Loucy (cell line): Measurements from ENCODE around the gene HDGFL2.

Source experiments
- EZH2phosphoT487 ChIP-seq: fragments of 200-600 bp; IDR thresholded peaks from 2 replicates; pipeline ENCODE4 v1.6.1; 2018; ENCODE audit warnings: antibody characterized with exemption, mild to moderate bottlenecking, moderate library complexity, borderline replicate concordance
- TF ChIP-seq, protein P1 (sequence below): fragments of 200-600 bp; sonication (generic); conservative IDR thresholded peaks from 2 replicates; pipeline ENCODE4 v1.5.1; 2014; ENCODE audit warnings: mild to moderate bottlenecking, antibody characterized with exemption, low read length

GRCh38 chr19:4506449-4507149 lies 34.5 kb downstream of the HDGFL2 start:
- TF ChIP-seq, protein P1, sequence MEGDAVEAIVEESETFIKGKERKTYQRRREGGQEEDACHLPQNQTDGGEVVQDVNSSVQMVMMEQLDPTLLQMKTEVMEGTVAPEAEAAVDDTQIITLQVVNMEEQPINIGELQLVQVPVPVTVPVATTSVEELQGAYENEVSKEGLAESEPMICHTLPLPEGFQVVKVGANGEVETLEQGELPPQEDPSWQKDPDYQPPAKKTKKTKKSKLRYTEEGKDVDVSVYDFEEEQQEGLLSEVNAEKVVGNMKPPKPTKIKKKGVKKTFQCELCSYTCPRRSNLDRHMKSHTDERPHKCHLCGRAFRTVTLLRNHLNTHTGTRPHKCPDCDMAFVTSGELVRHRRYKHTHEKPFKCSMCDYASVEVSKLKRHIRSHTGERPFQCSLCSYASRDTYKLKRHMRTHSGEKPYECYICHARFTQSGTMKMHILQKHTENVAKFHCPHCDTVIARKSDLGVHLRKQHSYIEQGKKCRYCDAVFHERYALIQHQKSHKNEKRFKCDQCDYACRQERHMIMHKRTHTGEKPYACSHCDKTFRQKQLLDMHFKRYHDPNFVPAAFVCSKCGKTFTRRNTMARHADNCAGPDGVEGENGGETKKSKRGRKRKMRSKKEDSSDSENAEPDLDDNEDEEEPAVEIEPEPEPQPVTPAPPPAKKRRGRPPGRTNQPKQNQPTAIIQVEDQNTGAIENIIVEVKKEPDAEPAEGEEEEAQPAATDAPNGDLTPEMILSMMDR = no peak; the same call in 1 of the 2 replicates
- TF ChIP-seq EZH2phosphoT487 = no peak
